RPMI7951 (cell line): ENCODE data around the gene FAM117A. TPM values are rescaled to one million over a fixed set of nuclear protein-coding genes. Genes with fewer than 3 reads are reported as not detected.
A peak's percentile ranks its signal among the peaks of the same experiment; 100 is the strongest.

Experiments
- DNase-seq: peaks from one replicate; pipeline ENCODE4 v3.0.0-alpha.2; 2012; ENCODE audit warnings: low read depth
- total RNA-seq: library from RNA; depleted of rRNA; stranded (reverse); fragments of >200 nt; shearing (Covaris generic); gene quantifications from 2 replicates; pipeline ENCODE4 v1.2.3, GENCODE V29; 2014

FAM117A gene
- total RNA-seq, 1 experiment from 2014 or later: 3.5 TPM

- peak; percentile 67 for DNase-seq
Measured at GRCh38 chr17:49708515-49709183, 55.3 kb downstream of the FAM117A start.

- DNase-seq: peak; percentile 98
Measured at GRCh38 chr17:49707608-49708514, 56.1 kb downstream of the FAM117A start, which contains the start of gene SLC35B1. Gene SLC35B1, minus strand, starts transcription at chr17:49707964. Its CDS starts 131 bp downstream, at chr17:49707833.

GRCh38 chr17:49707246-49707607 lies 56.7 kb downstream of the FAM117A start:
- no peak for DNase-seq

GRCh38 chr17:49705254-49705653 lies 58.7 kb downstream of the FAM117A start:
- DNase-seq: no peak

- DNase-seq: peak; percentile 35
Measured at GRCh38 chr17:49703557-49704277, 60.2 kb downstream of the FAM117A start.

GRCh38 chr17:49700960-49701359 lies 63.0 kb downstream of the FAM117A start:
- DNase-seq: no peak

- DNase-seq: no peak
Measured at GRCh38 chr17:49699966-49700575, 63.9 kb downstream of the FAM117A start.

GRCh38 chr17:49698005-49698404 lies 65.9 kb downstream of the FAM117A start:
- no peak for DNase-seq

- no peak for DNase-seq
Measured at GRCh38 chr17:49696233-49696761, 67.6 kb downstream of the FAM117A start.

- no peak for DNase-seq
Measured at GRCh38 chr17:49695698-49696232, 68.2 kb downstream of the FAM117A start.

- peak; percentile 8 for DNase-seq
Measured at GRCh38 chr17:49694847-49695697, 68.9 kb downstream of the FAM117A start.

- DNase-seq: no peak
Measured at GRCh38 chr17:49692751-49693150, 71.2 kb downstream of the FAM117A start.

- DNase-seq: peak; percentile 22
Measured at GRCh38 chr17:49691677-49692191, 72.2 kb downstream of the FAM117A start.

- DNase-seq: peak; percentile 80
Measured at GRCh38 chr17:49691086-49691676, 72.8 kb downstream of the FAM117A start.

GRCh38 chr17:49690256-49690655 lies 73.7 kb downstream of the FAM117A start:
- DNase-seq: no peak

- DNase-seq: no peak
Measured at GRCh38 chr17:49688848-49689247, 75.1 kb downstream of the FAM117A start.

- DNase-seq: peak; percentile 11
Measured at GRCh38 chr17:49687878-49688491, 75.9 kb downstream of the FAM117A start.

GRCh38 chr17:49681106-49681979 lies 82.6 kb downstream of the FAM117A start:
- no peak for DNase-seq
